Midbrain (tissue), 1 donor: ENCODE data around the gene CIAO3.

Source experiments
- DNase-seq: peaks from one replicate; lab custom pipeline; 2025; lab: John Stamatoyannopoulos, UW

Gene CIAO3

DNA sequence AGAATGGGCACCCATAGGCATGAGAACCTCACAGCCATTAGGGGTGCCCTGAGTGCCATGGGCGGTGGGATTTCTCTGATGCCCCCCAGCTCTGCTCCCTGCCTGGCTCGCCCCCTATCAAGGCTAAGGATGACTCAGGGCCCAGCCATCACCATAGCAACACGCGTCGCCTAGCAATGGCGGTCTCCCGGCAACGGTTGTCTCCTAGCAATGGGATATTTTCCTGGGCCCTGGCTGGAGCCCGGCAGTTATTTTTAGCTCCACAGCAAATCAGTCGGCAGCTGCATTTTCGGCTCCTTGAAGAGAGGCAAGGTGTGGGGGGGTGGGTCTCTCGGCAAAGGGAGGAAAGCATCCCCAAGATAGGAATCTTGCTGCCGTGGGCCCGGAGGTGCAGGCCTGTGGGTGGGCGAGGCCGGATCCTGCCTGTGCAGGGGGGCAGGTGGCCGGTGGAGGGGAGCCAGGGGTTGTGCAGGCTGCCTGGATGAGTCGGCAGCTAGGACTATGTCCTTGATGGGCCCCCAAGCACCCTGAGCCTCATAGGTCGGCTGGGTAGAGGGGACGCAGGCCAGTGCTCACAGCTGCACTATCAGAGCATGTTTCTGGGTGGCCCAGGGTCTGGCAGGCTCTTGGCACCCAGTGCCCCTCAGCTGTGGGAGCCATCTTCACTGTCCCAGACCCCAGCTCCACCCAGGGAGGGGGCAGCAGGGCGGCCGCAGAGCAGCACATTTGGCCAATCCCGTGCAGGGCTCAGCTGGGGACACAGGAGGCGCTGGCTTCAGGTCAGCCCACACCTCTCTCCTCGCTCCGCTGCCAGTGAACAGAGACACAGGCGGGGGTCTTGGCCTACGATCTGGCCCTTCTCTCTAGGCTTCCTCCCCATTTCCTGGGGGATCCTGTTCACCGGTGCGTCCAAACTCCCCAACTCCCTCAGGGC lies 31.0 kb downstream of the CIAO3 start:
- DNase-seq, result peak; percentile 84

DNA sequence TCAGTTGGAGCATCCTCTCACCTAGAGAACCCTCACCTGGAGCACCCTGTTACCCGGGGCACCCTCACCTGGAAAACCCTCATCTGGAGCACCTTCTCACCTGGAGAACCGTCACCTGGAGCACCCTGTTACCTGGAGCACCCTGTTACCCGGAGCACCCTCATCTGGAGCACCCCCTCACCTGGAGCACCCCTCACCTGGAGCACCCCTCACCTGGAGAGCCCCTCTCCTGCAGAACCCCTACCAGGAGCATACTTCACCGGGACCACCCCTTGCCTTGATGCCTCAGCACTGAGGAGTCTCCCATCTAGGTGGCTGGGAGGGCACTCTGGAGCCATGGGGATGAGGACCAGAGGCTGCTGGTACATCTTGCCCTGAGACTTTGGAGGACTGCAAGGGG lies 31.8 kb downstream of the CIAO3 start:
- DNase-seq, result no peak

DNA sequence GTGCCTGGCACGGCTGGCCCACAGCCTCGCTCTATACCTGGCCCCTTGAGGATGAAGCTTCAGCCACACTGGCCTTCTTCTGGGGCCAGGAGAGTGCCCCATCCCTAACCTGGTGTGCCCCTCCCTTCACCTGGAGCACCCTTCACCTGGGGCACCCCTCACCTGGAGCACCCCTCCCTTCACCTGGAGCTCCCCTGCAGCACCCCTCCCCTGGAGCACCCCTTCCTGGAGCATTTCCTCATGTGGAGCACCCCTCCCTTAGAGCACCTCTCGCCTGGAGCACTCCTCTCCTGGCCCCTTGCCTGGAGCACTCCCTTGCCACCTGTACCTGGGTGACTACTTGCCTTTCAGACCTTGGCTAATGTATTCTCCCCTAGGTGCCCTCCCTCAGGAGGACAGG lies 32.8 kb downstream of the CIAO3 start:
- DNase-seq, result no peak

DNA sequence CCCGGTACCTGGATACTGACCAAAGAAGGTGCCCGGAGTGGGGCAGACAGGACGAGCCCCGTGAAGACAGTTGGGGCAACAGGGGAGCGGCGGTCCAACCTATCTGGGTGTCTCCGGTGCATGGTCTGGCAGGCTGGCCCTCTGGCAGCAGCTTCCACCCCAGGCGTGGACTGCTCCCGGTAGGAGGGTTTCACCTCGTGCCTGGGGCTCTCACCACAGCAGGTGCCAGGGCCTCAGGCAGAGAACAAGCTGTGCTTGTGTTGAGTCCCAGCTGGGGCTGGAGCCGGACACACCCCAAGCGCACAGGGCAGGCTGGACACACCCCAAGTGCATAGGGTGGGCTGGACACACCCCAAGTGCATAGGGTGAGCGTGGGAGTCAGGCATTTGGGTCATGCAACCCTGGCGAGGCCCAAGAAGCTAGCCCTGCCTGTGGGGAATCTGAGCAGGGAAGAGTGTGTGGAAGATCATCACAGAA lies 33.7 kb downstream of the CIAO3 start:
- DNase-seq, result no peak

DNA sequence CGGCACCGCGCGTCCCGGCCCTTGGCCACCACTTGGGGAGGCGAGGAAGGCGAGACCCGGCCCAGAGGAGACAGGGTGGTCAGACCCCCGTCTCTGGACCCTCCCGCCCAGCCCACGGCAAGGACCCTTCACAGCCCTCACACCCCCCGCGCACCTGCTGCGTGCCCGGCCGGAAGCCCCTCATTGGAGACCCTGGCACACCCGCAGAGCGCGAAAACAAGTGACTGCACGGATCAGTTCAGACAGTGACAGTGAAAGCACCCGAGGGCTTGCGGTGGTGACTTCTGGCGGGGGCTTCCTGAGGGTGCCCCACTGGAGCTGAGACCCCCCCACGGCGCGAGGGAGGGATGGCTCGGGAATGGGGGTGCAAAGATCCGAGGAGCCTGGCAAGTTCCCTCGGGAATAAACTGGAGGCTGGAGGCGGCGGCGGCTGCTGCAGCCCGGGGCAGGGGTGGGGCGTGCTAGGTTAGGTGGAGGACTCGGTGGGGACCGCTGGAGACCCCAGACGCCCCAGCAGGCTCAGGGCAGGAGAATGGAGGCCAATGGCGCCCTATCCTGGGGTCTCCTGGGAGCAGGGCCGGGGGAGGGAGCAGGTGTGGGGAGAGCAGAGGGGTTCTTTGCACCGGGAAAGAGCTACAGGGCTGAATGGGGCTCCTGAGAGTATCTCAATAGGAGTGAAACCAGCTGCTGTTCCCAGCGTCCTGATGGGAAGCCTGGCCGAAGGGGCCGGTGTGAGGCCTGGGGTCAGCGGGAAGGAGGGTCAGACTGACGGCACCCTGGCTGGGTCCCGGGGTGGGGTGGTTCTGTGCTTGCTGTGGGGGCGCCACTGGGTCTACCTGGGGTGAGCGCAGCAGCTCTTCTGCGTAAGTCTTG lies 34.4 kb downstream of the CIAO3 start:
- no peak for DNase-seq

DNA sequence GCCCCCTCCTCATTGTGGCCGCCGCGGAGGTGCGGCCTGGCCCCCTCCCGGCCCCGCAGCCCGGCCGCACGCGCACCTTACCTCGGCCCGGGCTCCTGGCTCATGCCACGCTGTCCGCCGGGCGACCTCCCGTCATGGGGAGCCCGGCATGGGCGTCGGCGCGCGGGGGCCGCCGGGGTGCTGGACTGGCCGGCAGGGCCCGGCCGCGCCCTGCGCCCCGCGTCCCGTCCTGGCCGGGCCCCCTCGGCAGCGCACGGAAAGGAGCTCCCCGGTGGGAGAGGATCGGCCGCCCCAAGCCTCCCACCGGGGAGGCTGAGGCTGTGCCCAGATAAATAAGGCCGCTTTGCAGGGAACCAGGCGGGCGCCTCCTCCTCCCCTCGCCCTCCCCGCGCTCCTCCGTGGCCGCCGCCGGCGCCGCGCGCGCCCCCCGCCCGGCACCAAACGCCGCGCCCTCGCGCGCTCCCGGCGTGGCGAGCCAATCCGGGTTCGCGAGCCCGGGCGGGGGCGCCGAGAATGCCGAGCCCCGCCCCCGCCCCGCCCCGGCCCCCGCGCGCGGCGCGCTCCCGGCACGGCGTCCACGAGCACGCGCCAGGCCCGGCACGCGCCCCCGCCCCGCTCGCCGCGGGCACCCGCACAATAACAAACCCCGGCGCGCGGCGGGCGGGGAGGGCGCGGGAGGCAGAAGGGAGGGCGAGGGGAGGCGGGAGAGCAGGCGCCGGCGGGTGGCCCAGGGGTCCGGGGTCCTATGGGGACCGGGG lies 35.2 kb downstream of the CIAO3 start, which contains the start of gene FBXL16:
Gene FBXL16 (minus strand): TSS at position 371 of the 758 bp plus-strand sequence. CDS start 8,396 bp downstream, outside the sequence.
- peak; percentile 74 for DNase-seq

DNA sequence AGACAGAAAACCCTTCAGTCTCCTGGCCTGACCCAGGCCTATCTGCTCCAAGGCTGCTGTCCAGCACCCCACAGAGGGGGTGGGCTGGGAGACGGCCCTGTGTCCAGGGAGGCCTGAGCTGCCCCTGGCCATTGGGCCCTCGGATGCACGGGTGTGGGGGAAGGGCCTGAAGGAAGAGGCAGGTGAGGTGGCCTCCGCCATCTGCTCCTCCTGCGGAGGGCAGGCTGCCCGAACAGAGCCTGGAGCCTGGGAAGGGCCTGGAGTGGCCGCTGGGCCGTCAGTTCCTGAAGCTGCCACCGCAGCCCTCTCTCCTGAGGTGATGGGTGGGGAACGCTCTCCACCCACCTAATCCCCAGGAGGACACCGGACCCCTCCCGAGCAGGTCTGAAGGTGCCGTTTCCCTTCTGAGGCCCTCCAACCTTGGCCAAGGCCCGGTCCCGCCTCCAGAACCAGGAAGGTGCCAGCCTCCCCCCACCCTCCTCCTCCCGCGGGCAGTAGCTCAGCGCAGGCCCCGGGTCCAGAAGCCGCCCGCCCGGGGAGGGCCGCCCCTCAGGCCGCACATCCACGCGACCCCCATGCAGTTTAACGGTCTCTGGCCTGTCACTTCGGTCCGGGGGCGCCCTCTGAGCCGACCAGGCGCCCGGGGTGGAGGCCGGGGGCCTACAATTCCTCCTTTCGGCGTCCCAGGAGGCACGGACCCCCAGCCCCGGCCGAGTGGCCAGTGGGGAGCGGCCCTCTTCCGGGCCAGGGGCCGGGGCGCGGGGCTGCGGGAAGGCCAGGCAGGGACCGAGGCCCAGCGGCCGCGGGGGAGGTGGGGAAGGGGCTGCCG lies 36.0 kb downstream of the CIAO3 start:
- no peak for DNase-seq

DNA sequence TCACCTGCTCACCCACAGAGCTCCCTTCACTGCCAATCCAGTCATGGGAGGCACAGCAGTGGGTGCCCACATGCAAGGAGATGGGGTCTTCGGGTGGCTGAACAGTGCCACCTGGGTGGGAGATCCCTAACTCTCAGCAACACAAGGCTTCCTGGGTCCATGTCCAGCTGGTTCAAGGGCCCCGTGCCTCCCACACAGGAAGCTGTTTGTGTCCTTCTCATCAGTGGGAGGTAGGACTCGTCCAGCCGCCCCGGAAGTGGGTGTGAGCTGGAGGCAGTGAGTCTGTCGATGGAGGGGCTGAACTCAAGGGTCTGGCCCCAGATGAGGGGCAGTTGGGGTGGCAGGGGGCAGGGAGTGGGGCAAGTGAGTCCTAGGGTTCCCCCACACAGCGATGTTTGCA lies 36.8 kb downstream of the CIAO3 start:
- DNase-seq, result no peak

DNA sequence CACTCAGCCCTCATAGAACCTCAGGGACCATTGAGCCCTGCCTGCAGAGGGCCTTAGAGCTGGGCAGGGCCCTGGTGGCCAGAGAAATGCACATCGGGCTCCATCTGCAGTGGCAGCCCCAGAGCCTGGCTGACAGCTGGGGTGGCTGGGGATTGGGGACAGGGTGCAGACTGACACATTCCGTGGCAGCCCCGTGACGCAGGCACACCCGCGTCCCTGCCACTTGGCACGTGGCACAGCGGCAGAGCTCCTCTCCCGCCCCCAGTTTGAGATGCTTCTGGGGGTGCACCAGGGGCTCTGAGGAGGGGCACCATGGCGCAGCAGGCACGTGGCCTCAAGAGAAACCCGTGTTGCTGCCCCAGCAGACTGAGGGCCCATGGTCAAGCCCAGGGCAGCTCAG lies 37.4 kb downstream of the CIAO3 start:
- no peak for DNase-seq

DNA sequence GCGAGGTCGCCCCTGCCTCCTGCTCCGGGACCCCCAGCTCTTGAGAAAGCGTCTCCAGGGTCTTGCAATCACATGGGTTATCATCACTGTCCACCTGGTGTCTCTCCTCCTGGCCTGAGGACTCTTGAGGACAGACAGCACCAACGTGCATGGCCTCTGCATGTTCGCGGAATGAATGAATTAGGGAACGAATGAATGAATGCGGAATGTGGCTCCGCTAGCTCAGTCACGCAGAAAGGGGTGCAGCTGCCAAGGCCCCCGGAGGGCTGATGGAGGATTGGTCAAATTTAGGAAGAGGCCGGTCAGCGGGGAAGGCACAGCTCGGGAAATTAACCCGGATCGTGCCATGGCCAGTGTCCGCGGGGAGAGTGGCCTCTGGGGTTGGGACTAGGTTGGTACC lies 38.5 kb downstream of the CIAO3 start:
- no peak for DNase-seq

DNA sequence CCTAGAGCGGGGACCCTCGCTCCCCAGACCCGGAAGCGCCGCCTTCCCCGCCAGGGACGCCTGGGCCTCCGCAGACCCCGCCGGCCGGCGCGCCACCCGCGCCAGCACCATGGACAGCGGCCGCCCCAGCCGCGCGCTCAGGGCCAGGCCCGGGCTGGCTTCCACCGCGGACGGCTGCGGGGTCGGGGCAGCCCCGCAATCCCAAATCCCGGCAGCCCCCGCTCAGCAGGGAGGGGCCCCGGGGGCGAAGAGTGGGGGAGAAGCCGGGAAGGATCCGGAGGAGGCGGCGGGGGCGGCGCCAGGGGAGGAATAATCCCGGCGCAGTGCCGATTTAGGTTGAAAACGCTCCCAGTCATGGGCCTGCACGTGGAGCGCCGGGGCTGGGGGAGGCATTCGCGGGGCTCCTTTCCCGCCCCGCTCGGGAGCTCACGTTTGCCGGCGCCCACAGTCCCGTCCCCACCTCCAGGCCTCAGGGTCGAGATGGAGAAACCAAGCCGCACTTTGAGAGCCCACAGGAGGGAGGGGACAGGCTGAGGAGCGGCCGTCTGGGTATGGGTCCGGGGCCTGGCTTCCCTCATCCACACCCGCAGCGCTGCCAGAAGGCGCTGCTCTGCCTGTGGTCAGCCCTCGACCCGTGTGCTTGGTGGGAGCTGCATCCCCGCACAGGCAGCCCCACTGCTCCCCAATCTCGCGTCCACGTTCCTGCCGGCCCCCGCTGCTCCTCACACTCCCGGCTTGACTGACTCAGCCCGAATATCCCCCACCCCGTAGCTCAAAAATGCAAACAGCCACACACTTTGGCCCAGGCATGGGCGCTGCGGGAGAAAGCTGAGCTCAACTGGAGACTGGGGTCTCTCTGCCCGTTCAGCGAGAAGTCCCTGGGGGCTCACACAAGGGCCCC lies 39.9 kb downstream of the CIAO3 start:
- DNase-seq, result no peak

DNA sequence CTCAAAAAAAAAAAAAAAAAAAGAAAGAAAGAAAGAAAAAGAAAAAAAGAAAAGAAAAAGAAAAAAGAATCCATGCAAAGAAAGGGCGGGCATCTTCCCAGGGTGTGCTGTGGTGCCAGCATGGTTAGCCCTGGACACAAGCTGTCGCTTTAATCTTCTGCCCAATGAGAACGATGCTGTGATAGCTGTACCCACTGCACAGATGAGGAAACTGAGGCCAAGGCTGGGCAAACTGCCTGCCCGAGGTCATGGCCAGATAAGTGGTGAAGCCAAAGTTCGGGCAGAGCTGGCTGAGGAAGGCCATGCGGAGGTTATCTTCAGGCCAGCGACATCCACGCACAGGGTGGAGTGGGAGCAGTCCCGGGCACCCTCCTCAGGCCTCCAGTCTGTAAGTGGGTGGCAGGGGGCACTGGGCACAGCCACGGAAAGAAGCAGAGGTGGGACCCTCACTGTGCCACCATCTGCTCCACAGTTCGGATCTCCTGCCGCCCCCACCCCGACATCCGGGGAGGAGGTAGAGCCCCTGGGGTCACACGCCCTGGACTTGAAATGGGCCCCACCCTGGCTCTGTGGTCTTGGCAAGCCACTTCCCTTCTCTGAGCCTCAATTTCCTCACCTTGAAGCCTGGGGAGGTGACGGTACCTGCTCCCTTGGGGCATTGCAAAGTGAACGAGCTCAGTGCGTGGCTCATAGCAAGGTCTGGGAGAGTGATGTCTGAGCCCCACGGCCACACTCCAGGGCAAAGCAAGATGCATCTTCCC lies 41.7 kb downstream of the CIAO3 start:
- no peak for DNase-seq

DNA sequence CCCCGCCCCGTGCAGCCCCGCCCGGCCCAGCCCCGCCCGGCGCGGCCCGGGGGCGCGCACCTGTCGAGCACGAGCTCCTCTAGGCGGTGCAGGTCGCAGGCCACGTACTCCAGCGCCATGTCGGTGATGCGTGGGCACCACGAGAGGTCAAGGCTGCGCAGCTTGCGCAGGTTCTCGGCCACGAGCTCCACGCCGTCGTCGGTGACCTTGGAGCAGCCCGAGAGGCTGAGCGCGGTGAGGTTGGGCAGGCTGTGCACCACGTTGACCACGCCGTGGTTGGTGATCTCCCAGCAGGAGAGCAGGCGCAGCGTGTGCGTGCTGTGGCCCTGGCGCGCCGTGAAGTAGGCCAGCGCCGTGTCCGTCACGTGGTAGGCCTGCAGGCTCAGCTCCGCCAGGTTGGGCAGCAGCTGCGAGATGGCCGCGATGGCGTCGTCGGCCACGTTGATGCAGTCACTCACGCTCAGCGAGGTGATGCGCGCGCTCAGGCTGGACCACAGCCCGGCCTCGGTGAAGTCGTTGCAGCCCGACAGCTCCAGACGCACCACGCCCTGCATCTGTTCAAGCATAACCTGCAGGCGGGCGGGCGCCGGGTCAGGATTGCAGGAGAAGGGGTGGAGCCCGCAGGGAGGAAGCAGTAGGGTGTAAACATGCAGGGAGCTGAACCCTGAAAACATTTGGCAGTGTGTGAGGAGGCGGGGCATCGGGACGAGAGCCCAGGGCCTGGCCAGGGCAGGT lies 45.3 kb downstream of the CIAO3 start:
- no peak for DNase-seq

DNA sequence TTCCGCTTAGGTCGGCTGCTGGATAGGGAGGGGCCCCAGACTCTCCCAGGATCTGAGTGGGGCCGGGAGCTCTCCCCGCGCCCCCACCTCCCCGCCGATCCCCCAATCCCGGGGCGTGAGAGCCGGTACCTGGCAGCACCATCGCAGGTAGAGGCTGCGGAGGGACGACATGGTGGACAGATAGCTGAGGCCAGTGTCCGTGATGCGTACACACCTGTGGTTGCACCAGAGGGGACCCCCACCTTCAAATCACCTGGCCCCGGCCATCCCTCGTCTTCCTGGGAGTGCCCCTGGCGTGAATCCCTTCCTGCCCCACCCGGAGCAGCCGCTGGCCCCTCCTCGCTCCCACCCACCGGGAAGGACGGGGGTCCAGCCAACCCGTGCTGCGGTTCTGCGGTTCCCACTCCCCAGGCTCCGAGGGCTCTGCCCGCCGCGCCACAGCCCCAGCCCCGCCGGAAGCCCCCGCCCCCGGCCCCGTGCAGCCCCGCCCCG lies 45.9 kb downstream of the CIAO3 start:
- no peak for DNase-seq

DNA sequence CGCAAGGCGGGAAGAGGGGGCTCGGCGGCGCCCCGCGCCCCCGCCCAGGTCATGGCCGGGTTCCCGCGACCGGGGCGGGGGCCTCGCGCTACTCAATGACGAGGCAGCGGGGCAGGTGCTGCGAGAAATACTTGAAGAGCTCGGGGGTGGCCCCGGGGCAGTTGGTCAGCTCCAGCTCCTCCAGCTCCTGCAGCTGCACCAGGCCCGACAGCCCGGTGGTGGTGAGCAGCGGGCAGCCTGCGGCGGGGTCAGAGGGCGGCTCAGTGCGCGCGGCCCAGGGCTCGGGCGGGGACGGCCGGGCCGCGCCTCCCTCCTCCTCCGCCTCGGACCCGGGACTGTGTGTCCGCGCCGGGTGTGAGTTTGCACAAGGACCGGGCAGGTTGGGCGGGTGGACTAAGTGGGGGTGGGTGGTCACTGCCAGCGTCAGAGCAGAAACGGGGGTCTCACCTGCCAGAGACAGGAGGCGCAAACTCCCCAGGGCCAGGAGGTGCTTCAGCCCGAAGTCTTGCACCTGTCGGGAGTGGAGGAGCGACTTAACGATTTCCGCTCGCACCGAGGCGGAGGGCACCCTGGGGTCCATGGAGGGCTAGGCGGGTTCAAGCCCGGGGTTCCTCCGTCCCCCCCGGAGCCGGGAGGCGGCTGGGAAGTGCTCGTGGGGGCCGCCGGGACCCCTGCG lies 46.5 kb downstream of the CIAO3 start:
- no peak for DNase-seq

DNA sequence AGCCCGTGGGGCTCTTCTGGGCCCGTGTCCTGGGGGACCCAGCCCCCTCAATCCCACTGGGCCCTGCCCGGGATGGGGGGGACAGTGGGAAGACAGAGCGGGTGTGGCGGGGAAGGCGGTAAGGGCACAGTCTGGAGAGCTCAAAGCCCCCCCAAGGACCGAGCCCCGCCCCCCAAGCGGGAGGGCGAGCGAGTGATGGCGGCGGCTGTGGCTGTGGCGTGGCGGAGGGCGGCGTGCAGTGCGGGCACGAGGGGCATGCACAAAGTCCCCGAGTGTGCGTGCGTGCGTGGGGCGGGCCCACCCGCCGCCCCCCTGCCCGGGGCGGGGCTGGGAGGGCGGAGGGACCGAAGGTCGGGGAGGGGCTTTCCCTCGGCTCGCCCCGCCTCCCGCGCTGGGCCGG lies 47.0 kb downstream of the CIAO3 start:
- no peak for DNase-seq

DNA sequence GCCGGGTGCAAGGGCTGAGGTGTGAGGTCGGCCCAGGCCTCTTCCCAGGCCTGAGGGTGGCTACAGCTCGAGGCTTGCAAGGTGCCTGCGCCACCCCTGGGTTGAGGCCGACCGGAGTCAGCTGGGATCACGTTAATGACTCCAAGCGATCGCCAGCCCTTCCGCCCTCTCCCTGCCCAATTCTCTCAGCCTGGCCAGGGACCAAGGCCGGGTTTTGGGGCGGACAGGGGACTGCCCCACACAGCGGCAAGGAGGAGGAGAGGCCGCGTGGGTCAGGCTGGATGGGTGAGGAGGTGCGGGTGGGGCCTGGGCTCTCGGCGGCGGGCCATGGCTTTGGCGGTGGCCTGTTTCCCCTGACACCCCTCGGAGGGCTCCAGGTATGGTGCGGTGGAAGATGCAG lies 47.4 kb downstream of the CIAO3 start:
- no peak for DNase-seq
